HepG2 (cell line): Measurements from ENCODE around the gene MFRP. TPM values are rescaled to one million over a fixed set of nuclear protein-coding genes. Genes with fewer than 3 reads are reported as not detected.

Source experiments
- ATAC-seq: fragments of 200-7000 bp; cut with Tn5 transposase; 3 replicates; pipeline ENCODE4 v1.9.1; 2020; ENCODE audit warnings: mild to moderate bottlenecking, moderate library complexity
- BruUV-seq: library from RNA; stranded (reverse); fragments of 400-500 nt; replicated peaks from 2 replicates; lab custom pipeline; 2021; lab: Mats Ljungman, UMichigan
- CTCF ChIA-PET: fragments of 300-600 bp; formaldehyde crosslinking; extraction: SDS; loops from one replicate; lab custom pipeline; 2021; ENCODE audit warnings: low total read pairs, inconsistent platforms, low intra/inter-chr PET ratio; lab: Yijun Ruan, JAX
- POLR2A ChIA-PET: fragments of 350-600 bp; sonication (Branson Sonifier 250); formaldehyde crosslinking; loops from one replicate; lab custom pipeline; 2020; ENCODE audit warnings: antibody characterized with exemption, inconsistent platforms; lab: Yijun Ruan, JAX
- DNase-seq: peaks from one replicate; pipeline ENCODE4 v3.0.0-alpha.2; 2015; ENCODE audit warnings: low spot score
- FAIRE-seq: peaks from 3 replicates; lab custom pipeline; 2011; peaks lifted over from hg19 to GRCh38; lab: Jason Lieb, UNC
- H2AFZ ChIP-seq: one replicate; pipeline ENCODE4 v1.6.1; 2011; ENCODE audit warnings: low read length, inconsistent platforms
- H3K27ac ChIP-seq: fragments of 300-600 bp; 3 replicates; pipeline ENCODE4 v1.8.0; 2011; ENCODE audit warnings: mixed run types, mild to moderate bottlenecking, mixed read lengths, low read length, inconsistent platforms; ENCODE audit not compliant: insufficient read depth; ENCODE audit errors: extremely low read length
- H3K27me3 ChIP-seq, 2 experiments: fragments of 200-600 bp in 1 of 2; 2 replicates in 1 of 2; 3 replicates in 1 of 2; pipeline versions ENCODE4 v1.6.0 to v1.8.0; 2011; ENCODE audit warnings: low read length in 2 of 2, mild to moderate bottlenecking in 2 of 2, moderate library complexity in 2 of 2, inconsistent platforms in 1 of 2; ENCODE audit not compliant: insufficient read depth in 2 of 2, control insufficient read depth in 1 of 2
- H3K36me3 ChIP-seq, 2 experiments: fragments of 200-600 bp in 1 of 2; replicated peaks in 1 of 2; 2 replicates in 1 of 2; 3 replicates in 1 of 2; pipeline versions ENCODE4 v1.5.1 to v1.8.0; 2011; ENCODE audit warnings: low read length in 2 of 2, inconsistent platforms in 1 of 2; ENCODE audit not compliant: insufficient read depth in 2 of 2, control insufficient read depth in 1 of 2
- H3K4me1 ChIP-seq: 2 replicates; pipeline ENCODE4 v1.5.1; 2012; ENCODE audit warnings: low read length, inconsistent platforms; ENCODE audit not compliant: insufficient read depth
- H3K4me2 ChIP-seq: 2 replicates; pipeline ENCODE4 v1.6.0; 2011; ENCODE audit warnings: low read depth, low read length, inconsistent platforms
- H3K4me3 ChIP-seq, 3 experiments: fragments of 200-600 bp in 1 of 3; sonication (generic), shearing (Covaris generic) in 1 of 3; replicated peaks in 1 of 3; 2 replicates each; pipeline ENCODE4 v1.5.1; 2011 to 2016; ENCODE audit warnings: low read length in 3 of 3, inconsistent platforms in 2 of 3, low read depth in 2 of 3, mild to moderate bottlenecking in 2 of 3, control low read depth in 1 of 3, mixed read lengths in 1 of 3; ENCODE audit not compliant: insufficient read depth in 1 of 3
- H3K79me2 ChIP-seq: one replicate; pipeline ENCODE4 v1.6.1; 2011; ENCODE audit warnings: low read length, inconsistent platforms; ENCODE audit not compliant: insufficient read depth
- H3K9ac ChIP-seq: 2 replicates; pipeline ENCODE4 v1.6.0; 2011; ENCODE audit warnings: mild to moderate bottlenecking, low read depth, low read length, inconsistent platforms; ENCODE audit not compliant: insufficient read depth
- H3K9me3 ChIP-seq: 2 replicates; pipeline ENCODE4 v1.5.1; 2012; ENCODE audit warnings: mild to moderate bottlenecking, low read length
- H4K20me1 ChIP-seq: 2 replicates; pipeline ENCODE4 v1.6.0; 2011; ENCODE audit warnings: inconsistent platforms, mild to moderate bottlenecking, low read length, moderate library complexity; ENCODE audit not compliant: insufficient read depth
- CHCHD3 ChIP-seq: sonication (generic); formaldehyde crosslinking; IDR thresholded peaks from 2 replicates; pipeline ENCODE4 v1.8.0; 2022; ENCODE audit warnings: mild to moderate bottlenecking, missing genetic modification reagents, moderate library complexity
- KLF12 ChIP-seq: sonication (generic); formaldehyde crosslinking; IDR thresholded peaks from 2 replicates; pipeline ENCODE4 v1.4.0; 2020; ENCODE audit warnings: missing genetic modification reagents, borderline replicate concordance
- MTA1 ChIP-seq: sonication (generic); formaldehyde crosslinking; IDR thresholded peaks from 2 replicates; pipeline ENCODE4 v1.4.0; 2020; ENCODE audit warnings: missing genetic modification reagents, mild to moderate bottlenecking, borderline replicate concordance
- TOE1 ChIP-seq: sonication (generic); formaldehyde crosslinking; IDR thresholded peaks from 2 replicates; pipeline ENCODE4 v1.4.0; 2020; ENCODE audit warnings: mild to moderate bottlenecking, missing genetic modification reagents
- ZNF207 ChIP-seq: fragments of 450-650 bp; IDR thresholded peaks from 2 replicates; pipeline ENCODE4 v1.6.1; 2016; ENCODE audit warnings: antibody characterized with exemption, borderline replicate concordance
- ZNF235 ChIP-seq: sonication (generic); formaldehyde crosslinking; IDR thresholded peaks from 2 replicates; pipeline ENCODE4 v1.8.1; 2023; ENCODE audit warnings: mild to moderate bottlenecking, missing genetic modification reagents, borderline replicate concordance
- ZNF24 ChIP-seq: fragments of 450-650 bp; IDR thresholded peaks from 2 replicates; pipeline ENCODE4 v1.6.1; 2017; ENCODE audit warnings: antibody characterized with exemption, mild to moderate bottlenecking
- ZNF337 ChIP-seq: sonication (generic); formaldehyde crosslinking; IDR thresholded peaks from 2 replicates; pipeline ENCODE4 v1.5.1; 2020; ENCODE audit warnings: missing genetic modification reagents, low read depth, mild to moderate bottlenecking, borderline replicate concordance
- WGBS: methylation state at CpG from one replicate; pipeline ENCODE4 v1.1.6; 2017; ENCODE audit warnings: low lambda C conversion rate; 5-methylcytosine and 5-hydroxymethylcytosine counted together
- in situ Hi-C: cut with HindIII; loops from 2 replicates; pipeline ENCODE4 v1.10.0; 2017; ENCODE audit warnings: low pct_unique_long_range_greater_than_20kb; ENCODE audit not compliant: extremely low pct_ligation_motif_present
- intact Hi-C: fragments of 100-400 bp; cut with micrococcal nuclease; formaldehyde crosslinking; loops from one replicate; pipeline ENCODE4 v1.10.0; 2022; ENCODE audit not compliant: unreplicated experiment
- polyA plus RNA-seq, 8 experiments: library from polyadenylated mRNA; depleted of rRNA in 3 of 8; stranded (reverse) in 7 of 8; unstranded in 1 of 8; fragments of >200 nt; fragmentation: Illumina TruSeq in 4 of 8; extraction: Trizol in 4 of 8; gene quantifications; 2 replicates each; pipeline versions ENCODE4 v1.2.1 to v1.2.3, GENCODE V29; 2011 to 2016; ENCODE audit warnings: low read depth in 4 of 8, missing spikeins in 1 of 8, mixed read lengths in 1 of 8; ENCODE audit not compliant: insufficient read depth in 1 of 8
- total RNA-seq, 5 experiments: library from RNA; depleted of rRNA; stranded (reverse); fragments of >200 nt; fragmentation: Illumina TruSeq; extraction: Trizol; gene quantifications; 2 replicates each; pipeline ENCODE4 v1.2.3, GENCODE V29; 2016; ENCODE audit warnings: low read depth in 1 of 5
- TF ChIP-seq, protein P1 (sequence below): sonication (generic); formaldehyde crosslinking; IDR thresholded peaks from 2 replicates; pipeline ENCODE4 v1.8.1; 2023; ENCODE audit warnings: mild to moderate bottlenecking, missing genetic modification reagents

The MFRP gene
- total and polyA plus RNA-seq, 2 of the 13 experiments (the other 11 are each of a cell fraction or from before 2014, with no cell fraction given) = not detected

DNA sequence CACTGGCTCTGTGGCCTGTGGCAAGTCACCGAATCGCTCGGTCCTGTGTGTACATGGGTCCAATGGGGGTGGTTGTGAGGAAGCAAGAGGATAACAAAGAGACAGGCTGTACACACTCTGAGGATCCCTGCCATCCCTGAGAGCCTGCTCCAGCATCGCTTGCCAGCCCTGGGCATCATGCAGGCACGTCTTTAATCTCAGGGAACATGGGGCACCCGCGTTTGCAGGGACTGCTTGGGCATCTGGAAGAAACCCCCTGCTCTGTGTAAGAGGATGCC is 4.5 kb downstream of the MFRP start:
- Histone ChIP-seq H4K20me1 (peaks cover 4% of the 10 kb centered on the region; the same call in 1 of the 2 replicates), H3K79me2 (peaks cover 1% of the 10 kb centered on the region), H3K9me3 (no peaks in the 10 kb centered on the region), H3K9ac (no peak overlapping the region), H3K4me2 (peak overlapping the region; percentile 84; the same call in 1 of the 2 replicates), H3K27me3 (peaks cover 2 to 56% of the 10 kb centered on the region in 2 experiments; a peak in 4 of 5 replicates), H3K4me1 (peaks cover 38% of the 10 kb centered on the region), H3K4me3 (no peak overlapping the region; a peak in 1 of 6 replicates), H3K36me3 (peaks cover 1 to 3% of the 10 kb centered on the region in 2 experiments; a peak in 3 of 5 replicates), H2AFZ (no peak overlapping the region), H3K27ac (no peak overlapping the region)
- intact Hi-C loops (no loop called here), in situ Hi-C loops (no loop called here)
- BruUV-seq = no TSS peak
- no peak; the same call in 1 of the 3 replicates for ATAC-seq
- ChIA-PET POLR2A (interaction anchor here (0.7 to 3.2 kb wide), 4 partner anchors 27 to 112 kb away, joined by 3 to 31 read pairs (median 10); partner anchors contain the start of gene USP2), CTCF (no interaction called here)
- no peak for DNase-seq
- no CpG with 5 or more reads among the region's 7 CpGs for WGBS
- FAIRE-seq = no peak
- TF ChIP-seq KLF12 = no peak
- no peak for TF ChIP-seq CHCHD3 (CRISPR knock-in tag)
- no peak for TF ChIP-seq ZNF337 (CRISPR knock-in tag)
- TF ChIP-seq MTA1 (CRISPR knock-in tag) = no peak
- no peak for TF ChIP-seq ZNF207
- no peak for TF ChIP-seq TOE1 (CRISPR knock-in tag)
- TF ChIP-seq ZNF235 (CRISPR knock-in tag) = no peak
- no peak for TF ChIP-seq ZNF24
- TF ChIP-seq, protein P1, sequence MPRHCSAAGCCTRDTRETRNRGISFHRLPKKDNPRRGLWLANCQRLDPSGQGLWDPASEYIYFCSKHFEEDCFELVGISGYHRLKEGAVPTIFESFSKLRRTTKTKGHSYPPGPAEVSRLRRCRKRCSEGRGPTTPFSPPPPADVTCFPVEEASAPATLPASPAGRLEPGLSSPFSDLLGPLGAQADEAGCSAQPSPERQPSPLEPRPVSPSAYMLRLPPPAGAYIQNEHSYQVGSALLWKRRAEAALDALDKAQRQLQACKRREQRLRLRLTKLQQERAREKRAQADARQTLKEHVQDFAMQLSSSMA (CRISPR knock-in tag) = no peak
